ENCODE data around the gene IL1B.
A peak's percentile ranks its signal among the peaks of the same experiment; 100 is the strongest.

DNA sequence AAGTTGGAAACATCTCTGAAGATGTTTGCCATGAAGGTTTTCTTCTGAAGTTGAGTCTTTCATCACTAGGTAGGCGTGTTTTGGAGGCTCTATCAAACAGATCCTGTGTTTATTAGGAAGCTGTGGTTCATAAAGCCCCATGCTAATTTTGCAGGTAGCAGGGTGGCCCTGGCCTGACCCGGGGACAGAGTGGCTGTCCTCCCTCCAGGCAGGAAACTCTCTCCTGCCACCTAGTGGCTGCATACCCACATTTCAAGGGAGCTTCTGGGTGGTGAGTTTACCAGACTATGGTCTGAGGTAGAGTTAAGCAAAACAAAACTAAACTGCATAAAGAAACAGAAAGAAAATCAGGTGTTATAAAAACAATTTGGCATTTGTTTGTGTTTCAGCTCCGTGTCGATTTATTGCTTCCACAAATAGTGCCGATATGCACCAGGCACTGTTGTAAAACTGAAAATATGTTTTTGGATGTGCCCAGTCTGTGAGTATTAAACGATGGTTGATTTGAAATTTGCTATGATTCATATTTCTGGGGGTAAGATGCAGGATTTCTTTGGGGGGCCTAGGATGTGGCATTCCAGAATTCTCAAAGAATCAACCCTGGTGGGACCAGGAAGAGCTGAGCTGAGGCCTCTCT, 48.4 kb upstream of the IL1B start:
- no peak for TF ChIP-seq POLR2A (IDR thresholded peaks at IDR 0.05)
- TF ChIP-seq, protein P1, sequence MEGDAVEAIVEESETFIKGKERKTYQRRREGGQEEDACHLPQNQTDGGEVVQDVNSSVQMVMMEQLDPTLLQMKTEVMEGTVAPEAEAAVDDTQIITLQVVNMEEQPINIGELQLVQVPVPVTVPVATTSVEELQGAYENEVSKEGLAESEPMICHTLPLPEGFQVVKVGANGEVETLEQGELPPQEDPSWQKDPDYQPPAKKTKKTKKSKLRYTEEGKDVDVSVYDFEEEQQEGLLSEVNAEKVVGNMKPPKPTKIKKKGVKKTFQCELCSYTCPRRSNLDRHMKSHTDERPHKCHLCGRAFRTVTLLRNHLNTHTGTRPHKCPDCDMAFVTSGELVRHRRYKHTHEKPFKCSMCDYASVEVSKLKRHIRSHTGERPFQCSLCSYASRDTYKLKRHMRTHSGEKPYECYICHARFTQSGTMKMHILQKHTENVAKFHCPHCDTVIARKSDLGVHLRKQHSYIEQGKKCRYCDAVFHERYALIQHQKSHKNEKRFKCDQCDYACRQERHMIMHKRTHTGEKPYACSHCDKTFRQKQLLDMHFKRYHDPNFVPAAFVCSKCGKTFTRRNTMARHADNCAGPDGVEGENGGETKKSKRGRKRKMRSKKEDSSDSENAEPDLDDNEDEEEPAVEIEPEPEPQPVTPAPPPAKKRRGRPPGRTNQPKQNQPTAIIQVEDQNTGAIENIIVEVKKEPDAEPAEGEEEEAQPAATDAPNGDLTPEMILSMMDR (IDR thresholded peaks at IDR 0.05), result peak in 2 of 3 donors; percentile 29 to 31
- TF ChIP-seq POLR2AphosphoS5 (IDR thresholded peaks at IDR 0.05), result no peak

Measured in breast epithelium (tissue), 3 donors.